Stimulated activated naive CD4-positive, alpha-beta T cell (primary cell): ENCODE data around the gene IDH2.
A peak's percentile ranks its signal among the peaks of the same experiment; 100 is the strongest.

Experiments used
- DNase-seq, 6 experiments: peaks; one replicate each; lab custom pipeline; 2025; lab: John Stamatoyannopoulos, UW

Gene IDH2

GRCh38 chr15:90063770-90064247 lies 38.5 kb downstream of the IDH2 start:
- no peak for DNase-seq

DNA sequence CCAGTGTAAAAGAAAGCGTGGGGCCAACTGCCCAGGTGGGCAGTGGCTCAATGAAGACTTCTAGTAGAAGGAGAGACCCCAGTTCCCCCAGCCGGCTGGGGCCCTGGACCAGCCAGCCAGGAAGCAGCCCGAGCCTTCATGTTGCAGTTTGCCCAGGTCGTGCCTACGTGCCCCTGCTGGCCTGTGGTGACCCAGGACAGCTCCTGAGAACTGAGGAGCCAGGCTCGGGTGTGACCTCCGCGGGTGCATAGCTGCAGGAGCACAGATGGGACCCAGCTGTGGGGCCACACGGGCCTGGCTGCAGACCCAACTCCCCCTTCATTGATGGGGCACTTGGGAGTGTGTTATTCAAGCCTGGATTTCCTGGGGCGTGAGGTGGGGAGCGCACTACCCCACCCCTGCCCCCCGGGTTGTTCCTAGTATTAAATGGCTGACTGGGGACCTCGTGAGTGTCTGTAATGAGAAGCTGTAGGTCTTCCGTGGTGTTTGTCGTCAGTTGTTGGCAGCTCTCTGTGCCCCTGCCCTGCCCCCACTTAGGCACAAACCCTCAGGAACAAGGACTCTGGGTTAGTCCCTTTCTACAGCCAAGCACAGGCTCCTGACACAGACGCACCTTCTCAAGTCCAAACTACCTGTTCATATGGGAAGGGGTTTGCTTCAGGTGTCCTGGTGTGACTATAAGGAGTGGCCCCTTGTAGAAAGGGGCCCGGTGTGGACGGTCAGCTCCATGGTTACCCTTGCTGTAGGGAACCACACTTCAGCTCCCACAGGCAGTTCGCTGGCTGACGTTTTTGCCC lies 39.1 kb downstream of the IDH2 start:
- no peak for DNase-seq

DNA sequence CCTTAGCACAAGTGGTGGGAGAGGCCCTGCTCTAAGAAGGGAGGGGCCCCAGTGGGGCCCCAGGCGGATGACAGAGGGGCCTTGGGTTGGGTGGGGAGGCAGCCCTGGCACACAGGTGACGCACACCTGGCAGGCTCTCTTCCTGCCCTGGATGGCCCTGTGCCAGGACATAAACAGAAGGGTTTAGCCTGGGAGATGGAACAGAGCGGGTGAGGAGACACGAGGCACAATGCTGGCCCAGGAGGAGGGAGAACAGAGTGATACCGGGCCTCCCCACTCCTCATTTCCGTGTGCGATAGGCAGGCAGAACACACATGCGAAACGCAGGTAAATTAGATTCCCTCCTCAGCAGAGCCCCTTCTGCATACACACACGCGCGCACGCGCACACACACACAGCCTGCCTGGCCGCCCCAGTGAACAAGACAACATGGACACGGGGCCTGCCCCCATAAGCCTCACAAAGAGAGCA lies 39.8 kb downstream of the IDH2 start:
- DNase-seq, result peak in 5 of 6 experiments; percentile 5 to 46 (median 19)

DNA sequence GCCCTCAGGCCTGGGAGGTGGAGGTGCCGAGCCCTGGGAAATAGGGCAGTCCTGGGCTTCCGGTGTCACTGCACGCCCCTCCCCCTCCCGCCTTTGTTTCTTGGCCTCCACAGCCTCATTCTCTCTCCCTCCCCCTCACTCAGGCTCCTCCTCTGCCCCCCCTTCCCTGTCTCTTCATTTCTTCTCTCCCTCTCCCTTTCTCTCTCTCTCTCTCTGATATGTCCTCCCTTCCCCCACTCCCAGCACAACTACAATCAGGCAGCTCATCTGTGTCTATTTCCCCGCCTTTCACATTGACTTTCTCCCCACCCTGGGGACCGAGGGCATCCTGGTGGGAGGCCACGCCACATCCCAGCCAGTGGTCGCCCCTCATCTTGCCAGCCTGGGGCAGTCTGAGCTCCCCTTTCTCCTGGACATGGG lies 40.2 kb downstream of the IDH2 start:
- DNase-seq, result peak in 4 of 6 experiments; percentile 14 to 34 (median 23)

GRCh38 chr15:90060797-90061196 lies 41.5 kb downstream of the IDH2 start:
- no peak for DNase-seq

- DNase-seq, result peak; percentile 13 to 57 (median 44)
These were observed 42.9 kb downstream of the IDH2 start for GRCh38 chr15:90059208-90059985.

- DNase-seq, result no peak
These were observed 43.5 kb downstream of the IDH2 start for GRCh38 chr15:90058775-90059174.

DNA sequence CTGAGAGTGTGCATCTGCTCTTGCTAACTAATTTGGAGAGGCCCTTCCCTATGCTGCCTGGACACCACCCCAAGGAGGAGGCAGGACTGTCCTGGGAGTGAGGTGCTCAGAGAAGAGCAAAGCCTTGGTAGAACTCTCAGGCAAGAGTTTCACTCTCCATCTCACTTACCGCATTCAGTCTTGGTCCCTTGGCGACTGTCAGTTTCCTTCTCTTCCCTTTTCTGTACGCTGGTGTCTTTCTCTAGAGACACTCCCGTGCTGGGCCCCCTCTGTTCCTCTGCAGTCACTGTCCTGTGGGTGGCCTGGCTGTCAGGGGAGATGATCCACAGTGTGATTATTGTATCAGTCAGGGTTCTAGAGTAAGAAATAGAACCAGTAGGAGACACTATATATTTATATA lies 44.0 kb downstream of the IDH2 start:
- no peak for DNase-seq

- DNase-seq, result no peak
These were observed 45.7 kb downstream of the IDH2 start for GRCh38 chr15:90056529-90056928.

GRCh38 chr15:90055182-90055581 lies 47.1 kb downstream of the IDH2 start:
- DNase-seq, result no peak

GRCh38 chr15:90054618-90055097 lies 47.6 kb downstream of the IDH2 start:
- DNase-seq, result no peak

DNA sequence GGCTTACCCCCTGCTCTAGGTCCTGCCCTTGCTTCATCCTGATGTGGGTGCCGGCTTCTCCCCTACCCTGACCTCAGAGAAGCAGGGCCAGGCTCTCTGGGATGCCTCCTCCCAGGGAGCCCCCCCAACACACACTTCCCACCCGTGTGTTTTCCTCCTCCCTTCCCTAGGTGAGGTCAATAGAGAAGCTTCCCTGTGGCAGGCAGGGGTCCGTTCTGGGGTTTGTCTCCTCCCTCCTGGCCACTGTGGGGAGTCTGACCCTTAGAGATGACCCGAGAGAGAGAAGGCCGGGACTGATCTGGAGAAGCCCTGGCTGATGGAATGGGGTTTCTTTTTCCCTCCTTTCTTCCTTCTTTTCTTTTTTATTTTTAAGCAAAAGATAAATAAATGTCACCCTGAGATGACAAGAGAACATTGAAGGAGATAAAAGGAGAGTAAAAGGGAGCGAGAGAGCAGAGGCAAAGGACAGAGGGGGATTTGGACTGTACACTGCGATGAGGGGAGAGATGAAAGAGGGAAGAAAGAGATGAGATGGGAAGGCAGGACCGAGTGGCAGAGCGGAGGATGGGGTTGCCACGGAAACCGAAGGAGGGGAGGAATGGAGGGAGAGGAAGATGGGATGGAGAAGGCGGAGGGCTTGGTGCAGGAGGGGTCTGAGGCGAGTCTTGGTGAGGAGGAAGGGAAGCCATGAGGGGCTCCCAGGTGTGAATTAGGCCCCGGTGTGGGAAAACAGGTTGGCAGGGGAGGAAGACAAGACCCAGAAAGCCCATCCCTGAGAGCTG lies 48.4 kb downstream of the IDH2 start:
- no peak for DNase-seq

- DNase-seq, result no peak
These were observed 50.4 kb downstream of the IDH2 start for GRCh38 chr15:90051874-90052273.

DNA sequence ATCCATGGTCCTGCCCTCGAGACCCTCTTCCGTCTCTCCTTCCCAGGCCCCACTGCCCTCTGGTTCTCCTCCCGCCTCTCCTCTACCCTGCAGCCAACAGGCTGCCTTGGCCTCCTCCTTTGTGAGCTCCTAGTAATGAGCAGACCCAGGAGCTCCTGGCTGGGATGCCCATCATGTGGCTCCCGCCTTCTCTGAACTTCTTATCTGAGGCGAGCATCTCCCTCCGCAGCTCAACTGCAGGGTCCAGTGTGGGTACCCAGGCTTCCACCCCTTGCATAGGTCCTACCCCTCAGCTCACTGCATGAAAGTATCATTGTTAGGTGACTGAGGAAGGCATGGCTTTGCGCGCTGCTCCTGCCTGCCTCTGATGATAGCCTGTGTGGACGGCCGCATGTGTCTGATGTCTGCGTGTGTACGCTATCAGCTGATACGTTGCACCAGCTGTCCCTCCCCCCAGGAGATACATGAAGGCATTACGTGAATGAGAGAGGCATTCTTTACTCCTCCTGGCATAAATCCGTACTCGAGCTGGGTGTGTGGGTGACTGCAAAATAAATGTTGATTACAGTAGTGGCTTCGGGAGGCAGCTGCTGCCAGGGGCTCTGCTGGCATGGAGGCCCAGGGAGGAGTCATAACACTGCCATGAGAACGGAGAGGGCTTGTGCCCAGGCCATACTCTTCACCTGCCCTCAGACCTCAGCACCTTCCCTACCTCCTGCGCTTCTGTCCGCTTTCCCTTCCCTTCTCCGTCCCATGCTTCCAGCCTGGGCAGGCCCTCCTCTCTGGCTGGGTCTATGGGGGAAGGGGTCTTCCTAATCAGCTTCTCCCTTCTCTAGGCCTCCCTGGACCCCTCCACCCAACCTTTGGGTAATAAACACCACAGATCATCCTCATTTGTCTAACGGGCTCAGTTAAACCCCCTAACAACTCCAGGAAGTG lies 52.3 kb downstream of the IDH2 start:
- DNase-seq, result no peak

DNA sequence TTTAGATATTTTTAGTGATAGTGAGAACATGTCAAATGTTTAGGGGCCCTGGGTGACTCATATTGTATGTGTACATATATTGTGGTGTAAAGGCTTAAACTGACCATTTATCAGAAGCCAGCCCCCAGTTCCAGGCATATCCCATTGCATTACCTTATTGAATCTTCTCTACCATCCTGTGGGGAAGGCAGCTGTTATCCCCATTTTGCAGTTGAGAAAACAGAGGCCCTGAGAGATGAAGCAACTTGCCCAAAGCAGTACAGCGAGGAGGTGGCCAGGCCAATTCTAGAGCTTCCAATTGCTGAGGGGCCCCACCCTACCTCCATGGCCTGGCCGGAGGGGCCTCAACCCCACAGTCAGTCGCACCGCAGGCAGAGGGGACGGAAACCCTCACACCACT lies 53.2 kb downstream of the IDH2 start:
- no peak for DNase-seq

GRCh38 chr15:90047956-90048575 lies 54.2 kb downstream of the IDH2 start:
- DNase-seq, result no peak

DNA sequence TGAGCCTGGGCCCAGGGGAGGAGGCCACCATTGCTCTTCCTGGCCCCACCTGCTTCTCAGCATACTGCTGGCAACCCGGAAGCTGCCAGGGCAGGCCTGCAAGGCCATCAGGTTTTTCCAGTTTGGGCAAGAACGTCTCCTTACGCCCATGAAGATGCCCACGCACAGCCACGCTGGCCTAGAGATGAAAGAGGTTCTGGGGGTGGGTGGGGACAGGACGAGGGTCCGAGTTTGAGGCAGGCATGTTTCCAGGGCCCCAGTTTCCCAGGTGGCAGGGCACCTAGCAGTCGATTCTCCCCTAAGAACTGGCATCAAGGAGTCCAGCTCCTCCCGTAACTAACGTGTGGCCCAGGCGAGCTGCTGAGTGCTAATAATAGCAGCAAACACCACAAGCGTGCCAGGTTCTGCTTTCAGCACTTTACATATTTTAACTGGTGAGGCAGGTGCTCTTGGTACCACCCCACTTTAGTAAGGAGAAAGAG lies 55.3 kb downstream of the IDH2 start:
- DNase-seq, result no peak

GRCh38 chr15:90046289-90046688 lies 56.0 kb downstream of the IDH2 start:
- no peak for DNase-seq

GRCh38 chr15:90044916-90045371 lies 57.3 kb downstream of the IDH2 start:
- no peak for DNase-seq

DNA sequence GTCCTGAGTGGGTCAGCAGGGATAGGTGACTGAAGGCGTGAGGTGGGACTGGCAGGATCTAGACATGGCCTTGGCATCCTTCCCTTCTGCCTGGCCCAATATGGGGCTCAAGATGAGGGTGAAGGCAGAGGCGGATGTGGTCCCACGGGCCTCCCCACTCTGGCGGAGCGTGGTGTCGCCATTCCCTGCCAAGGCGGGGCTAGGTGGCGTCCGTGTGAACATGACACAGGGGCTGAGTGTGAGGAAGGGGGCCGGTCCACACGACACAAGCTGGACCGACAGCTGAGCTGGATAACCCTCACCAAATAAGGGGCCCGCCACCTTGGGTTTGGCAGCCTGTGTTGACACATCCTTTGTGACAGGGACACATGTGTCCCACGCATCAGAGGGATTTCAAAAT lies 58.1 kb downstream of the IDH2 start:
- DNase-seq, result no peak
